Measurements from ENCODE around the gene SCIN.
"Not testable (repeated sequence)": the region's sequence is repeated elsewhere in the genome, so short reads cannot be mapped to it uniquely, and the experiment has no call there.

The SCIN gene

DNA sequence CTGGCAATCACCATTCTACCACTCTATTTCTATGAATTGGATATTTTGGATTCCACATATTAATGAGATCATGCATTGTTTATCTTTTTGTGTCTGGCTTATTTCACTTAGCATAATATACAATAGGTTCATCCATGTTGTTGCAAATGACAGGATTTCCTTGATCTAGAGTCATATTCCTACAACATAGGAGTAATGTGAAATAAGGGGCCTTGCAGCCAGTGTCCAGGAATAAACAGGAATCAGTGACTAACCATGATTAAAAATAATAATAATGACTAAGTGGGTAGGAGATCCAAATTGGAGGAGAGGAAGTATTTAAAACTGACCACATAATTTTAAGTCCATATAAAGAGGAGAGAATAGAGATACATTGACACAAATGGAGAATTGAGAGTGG lies 49.9 kb downstream of the SCIN start:
- no peak for DNase-seq

DNA sequence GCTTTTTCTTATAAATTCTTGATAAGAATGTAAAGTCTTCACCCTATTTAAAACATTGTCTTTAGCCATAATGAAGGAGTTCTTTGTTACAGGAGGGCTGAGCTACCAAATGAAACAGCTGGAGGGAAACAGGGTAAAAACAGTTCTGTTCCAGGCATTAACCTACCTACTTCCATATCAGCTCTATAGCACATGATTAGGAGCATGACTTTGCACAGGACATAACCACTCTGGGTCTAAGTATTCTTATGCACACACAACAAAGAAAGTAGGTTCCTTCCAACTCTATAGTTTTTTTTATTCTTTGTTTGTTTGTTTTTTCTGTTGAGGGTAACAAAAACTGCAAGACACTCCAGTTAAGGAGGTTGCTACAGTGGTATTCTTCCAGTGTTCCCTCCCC lies 52.7 kb downstream of the SCIN start:
- DNase-seq = no peak

GRCh38 chr7:12623885-12624498 lies 53.5 kb downstream of the SCIN start:
- DNase-seq = no peak

DNA sequence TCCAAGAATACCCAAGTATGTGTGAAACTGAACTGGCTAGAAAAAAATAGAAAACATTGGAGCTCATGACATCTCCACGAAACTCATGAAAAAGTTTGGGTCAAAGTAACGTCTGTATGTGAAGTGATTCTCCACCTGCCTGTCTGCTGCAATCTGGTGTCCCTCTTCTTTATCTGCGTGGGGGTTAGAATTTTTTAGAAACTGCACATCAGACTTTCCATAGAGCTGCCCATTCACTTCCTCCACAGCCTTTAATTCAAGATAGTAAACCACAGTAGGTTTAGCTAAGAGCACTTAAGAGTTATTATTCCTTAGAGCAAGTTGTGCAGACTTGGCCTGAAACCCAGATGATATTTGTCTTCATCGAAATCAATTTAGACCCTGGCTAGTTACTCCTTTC lies 55.3 kb downstream of the SCIN start:
- no peak for DNase-seq

DNA sequence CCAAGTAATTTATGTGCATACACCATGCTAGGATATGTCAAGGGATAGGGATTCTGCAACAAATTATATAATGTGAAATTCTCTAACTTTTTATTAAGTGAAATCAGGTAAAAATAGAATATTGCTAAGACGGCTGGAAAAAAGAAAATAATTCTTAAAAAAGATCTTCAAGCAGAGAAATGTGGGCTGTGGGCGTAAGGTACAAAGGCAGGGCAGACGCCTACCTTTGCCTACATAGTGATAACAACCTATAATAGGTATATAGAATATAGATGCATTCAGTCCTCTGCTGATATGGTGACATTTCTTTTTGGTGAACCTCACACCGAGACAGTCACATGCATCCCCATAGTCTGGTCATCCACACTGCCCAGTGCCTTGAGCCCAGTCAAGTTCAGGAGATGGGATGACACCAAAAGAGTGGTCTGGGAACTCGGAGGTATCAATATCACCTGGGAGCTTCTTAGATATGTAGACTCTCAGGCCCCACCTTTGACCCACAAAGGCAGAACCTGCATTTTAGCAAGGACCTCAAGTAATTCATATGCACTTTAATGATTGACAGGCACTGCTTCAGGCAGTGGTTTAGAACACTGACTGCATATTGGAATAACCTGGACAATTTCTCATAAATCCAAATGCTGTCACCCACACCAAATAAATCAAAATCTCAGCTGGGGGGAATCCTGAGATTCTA lies 59.4 kb downstream of the SCIN start:
- DNase-seq = no peak

DNA sequence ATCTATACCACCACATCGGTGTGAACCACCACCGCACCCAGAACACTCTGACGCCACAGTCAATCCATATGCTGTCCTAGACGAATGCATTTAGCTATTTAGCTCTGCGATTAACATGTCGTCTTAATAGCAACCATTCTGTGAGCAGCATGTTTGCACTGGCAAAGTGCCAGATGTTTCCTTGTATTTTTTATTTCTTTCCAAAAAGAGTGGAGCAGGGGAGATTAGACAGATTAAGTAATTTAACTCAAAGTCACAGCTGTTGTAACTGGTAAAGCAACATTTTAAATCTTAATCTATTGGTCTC lies 59.9 kb downstream of the SCIN start:
- DNase-seq = no peak

- DNase-seq = no peak
These were observed 63.1 kb downstream of the SCIN start for GRCh38 chr7:12633582-12633981.

DNA sequence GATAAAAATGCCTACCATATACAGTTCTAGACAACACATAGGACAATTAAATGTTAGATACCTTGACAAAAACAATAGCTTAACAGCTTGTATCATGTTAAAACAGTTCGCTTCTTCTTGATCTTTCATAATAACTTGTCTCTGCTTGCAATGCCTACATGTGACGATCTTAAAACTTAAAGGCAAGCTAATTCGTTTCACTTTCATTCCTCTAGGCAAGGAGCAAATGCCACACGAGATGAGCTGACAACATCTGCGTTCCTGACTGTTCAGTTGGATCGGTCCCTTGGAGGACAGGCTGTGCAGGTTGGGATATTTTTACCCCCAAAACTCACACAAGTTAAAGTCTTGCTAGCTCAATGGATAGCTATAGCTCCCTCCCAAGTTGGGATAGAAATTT lies 65.3 kb downstream of the SCIN start:
- DNase-seq = no peak

GRCh38 chr7:12637328-12637727 lies 66.8 kb downstream of the SCIN start:
- DNase-seq = no peak

DNA sequence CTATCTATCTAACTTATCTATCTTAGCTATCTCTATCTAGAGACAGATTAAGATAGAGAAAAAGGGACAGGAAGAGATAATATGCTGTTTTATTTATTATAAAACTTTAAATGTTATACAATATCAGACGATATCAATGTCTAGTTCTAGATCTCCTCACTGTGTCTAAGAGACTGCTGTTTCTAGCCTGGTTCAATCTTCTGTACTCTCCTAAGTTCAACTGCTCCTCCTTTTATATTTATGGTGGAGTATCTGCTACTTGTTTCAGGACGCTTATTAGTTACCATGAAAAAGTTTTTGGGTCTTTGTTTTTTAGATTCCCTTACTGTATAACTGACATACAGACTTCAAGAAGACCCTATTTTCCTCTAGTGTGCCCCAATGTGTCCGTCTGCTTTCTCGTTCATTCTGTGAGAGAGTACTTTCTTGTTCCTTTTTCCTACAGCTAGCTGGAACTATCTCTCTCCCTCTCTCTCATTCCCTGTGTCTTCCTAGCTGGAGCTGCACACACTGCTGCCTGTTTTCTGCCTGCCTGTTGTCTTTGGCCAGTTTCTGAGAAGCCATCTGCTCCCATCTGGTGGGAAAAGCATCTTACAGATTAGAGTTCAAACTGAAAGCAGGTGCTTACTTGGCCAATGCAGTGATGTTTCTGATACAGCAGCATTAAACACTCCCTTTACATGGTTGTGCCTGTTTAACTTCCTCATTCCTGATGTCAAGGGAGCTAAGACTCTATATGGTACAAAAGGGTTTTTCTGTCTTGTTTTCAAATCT lies 67.5 kb downstream of the SCIN start:
- DNase-seq = no peak

- no peak for DNase-seq
These were observed 68.4 kb downstream of the SCIN start for GRCh38 chr7:12638851-12639456.

GRCh38 chr7:12640299-12641096 lies 70.0 kb downstream of the SCIN start:
- DNase-seq = no peak

GRCh38 chr7:12641196-12641595 lies 70.7 kb downstream of the SCIN start:
- no peak for DNase-seq

DNA sequence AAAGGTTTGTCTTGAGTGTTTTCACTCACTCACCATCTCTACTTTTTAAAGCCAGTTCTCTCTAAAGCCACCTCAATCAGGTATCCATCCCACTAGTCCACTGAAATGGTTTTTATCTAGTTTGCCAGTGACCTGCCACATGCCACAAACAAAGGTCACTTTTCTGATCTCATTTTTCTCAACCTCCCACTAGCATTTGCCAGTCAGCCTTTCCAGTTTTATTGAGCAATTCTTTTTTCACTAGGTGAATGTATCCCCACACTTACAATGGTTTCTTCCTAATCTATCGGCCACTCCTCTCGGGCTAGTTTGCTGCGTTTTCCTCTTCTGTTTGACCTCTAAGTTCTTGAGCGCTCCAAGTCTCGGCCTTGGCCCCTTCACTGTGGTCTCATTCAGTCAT lies 72.0 kb downstream of the SCIN start:
- DNase-seq = no peak

DNA sequence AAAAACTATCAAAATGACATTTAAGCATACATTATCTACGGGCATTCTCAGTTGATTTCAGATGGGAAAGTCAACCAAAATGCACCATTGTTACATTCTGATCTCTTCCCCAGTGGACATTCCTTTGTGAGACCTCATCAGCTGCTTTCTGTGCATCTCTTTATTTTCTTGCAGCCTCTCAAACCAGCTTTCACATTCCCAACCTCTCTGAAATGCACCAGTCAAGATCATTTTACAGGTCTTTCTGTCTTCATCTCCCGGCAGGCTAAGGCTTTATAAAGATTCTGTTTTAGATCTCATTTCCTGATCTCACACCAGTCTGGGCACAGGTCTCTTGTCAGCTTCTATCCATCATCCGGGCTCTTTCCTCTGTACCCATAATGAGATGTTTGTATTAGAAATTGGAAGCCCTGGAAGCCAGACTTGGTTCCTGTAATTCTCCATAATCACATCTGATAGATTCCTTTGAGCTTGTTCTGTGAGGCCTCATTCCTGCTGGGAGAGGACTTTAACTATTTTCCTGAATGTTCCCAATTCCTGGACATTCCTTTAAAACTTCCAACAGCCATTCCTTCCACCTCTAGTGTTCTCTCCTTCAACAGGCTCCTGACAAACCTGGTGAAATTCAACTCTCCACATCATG lies 72.6 kb downstream of the SCIN start:
- no peak for DNase-seq

DNA sequence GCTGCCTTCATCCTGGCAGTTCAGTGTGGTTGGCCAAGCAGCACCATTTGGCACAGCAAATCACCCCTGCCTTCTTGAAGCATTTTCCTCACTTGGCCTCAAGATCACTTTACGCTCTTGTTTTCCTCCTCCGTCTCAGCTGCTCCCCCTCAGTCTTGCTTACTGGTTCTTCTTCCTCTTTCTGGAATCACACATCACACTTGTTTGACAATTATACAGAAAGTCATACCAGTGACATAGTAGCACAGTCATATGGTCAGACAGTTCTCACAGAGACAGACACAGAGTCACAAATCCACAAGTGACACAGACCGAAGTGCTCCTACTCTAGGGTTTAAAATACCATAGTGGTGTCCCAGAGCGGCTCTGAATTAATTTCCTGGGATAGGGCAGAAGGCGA lies 73.1 kb downstream of the SCIN start:
- no peak for DNase-seq

- not testable (repeated sequence) for DNase-seq
These were observed 74.7 kb downstream of the SCIN start for GRCh38 chr7:12645212-12645611.

DNA sequence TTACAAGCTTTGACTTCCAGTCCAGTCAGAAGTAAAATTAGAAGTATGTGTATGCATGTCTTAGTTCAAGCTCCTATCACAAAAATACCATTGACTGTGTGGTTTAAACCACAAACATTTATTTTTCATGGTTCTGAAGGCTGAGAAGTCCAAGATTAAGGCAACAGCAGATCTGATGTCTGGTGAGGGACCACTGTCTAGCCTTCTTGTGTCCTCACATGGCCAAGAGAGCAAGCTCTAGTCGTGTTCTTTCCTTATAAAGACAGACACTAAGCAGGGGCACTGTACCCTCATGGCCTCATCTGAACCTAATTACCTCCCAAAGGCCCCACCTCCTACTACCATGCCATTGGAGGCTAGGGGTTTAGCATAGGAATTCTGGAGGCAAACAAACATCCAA lies 75.6 kb downstream of the SCIN start:
- DNase-seq = no peak

- DNase-seq = no peak
These were observed 77.1 kb downstream of the SCIN start for GRCh38 chr7:12647364-12648219.

DNA sequence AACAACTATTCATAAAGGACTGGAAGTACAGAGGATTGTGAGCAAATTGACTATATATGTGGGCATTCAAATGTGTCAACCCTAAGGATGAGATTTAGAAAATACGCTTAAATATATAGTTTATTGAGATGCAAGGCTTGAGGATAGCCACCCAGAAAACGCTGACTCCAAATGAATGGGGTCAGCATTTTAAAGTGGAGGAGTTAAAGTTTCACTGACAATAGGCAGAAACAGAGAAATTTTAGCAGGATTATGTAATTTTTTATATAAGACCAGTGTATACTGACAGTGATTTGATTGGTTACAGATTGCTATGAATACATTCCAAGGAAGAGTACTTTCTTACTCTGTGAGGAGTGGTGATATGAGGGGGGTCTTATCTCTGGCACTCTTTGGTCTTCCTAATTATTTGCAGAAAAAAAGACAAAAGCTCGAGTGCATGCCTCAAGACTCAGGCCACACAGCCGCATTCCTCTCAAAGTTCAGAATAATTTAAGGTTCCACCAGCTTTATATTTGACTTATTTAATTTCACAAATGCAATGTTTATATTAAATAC lies 78.3 kb downstream of the SCIN start:
- DNase-seq = no peak

GRCh38 chr7:12649348-12649747 lies 78.8 kb downstream of the SCIN start:
- DNase-seq = no peak
